ENCODE data around the gene GALNT3.

GALNT3 gene

GRCh38 chr2:165827921-165828276 lies 33.9 kb upstream of the GALNT3 start (continued):
- TF ChIP-seq KLF9 (tag by site-specific recombination; IDR thresholded peaks at IDR 0.05; ENCODE audit: low read depth) (no peak), ZIC2 (tag by site-specific recombination; IDR thresholded peaks at IDR 0.05) (no peak), ZBTB17 (tag by site-specific recombination; IDR thresholded peaks at IDR 0.05) (no peak), KLF10 (tag by site-specific recombination; IDR thresholded peaks at IDR 0.05) (no peak), ZNF610 (tag by site-specific recombination; IDR thresholded peaks at IDR 0.05; ENCODE audit: borderline replicate concordance) (no peak), ZNF654 (tag by site-specific recombination; IDR thresholded peaks at IDR 0.05; ENCODE audit: low read depth) (no peak), ZNF391 (tag by site-specific recombination; IDR thresholded peaks at IDR 0.05; ENCODE audit: borderline replicate concordance, low read depth) (no peak), SP3 (tag by site-specific recombination; IDR thresholded peaks at IDR 0.05) (no peak), ZNF560 (tag by site-specific recombination; IDR thresholded peaks at IDR 0.05; ENCODE audit: borderline replicate concordance) (no peak), ZNF473 (tag by site-specific recombination; IDR thresholded peaks at IDR 0.05) (no peak), KLF16 (tag by site-specific recombination; IDR thresholded peaks at IDR 0.05) (no peak)

- Histone ChIP-seq H3K36me3 (ENCODE audit: control insufficient read depth in 2 of 2, insufficient read depth in 1 of 2, low read length in 2 of 2) (no peaks in the 10 kb centered on the region), H3K4me3 (ENCODE audit: low read depth, low read length) (no peak overlapping the region), H3K27ac (ENCODE audit: extremely low read depth, low read depth, low read length) (no peak overlapping the region), H3K4me1 (ENCODE audit: control insufficient read depth, insufficient read depth, low read length) (peaks cover 32% of the 10 kb centered on the region), H3K9me3 (ENCODE audit: control insufficient read depth, insufficient read depth, low read depth, low read length) (no peaks in the 10 kb centered on the region)
- POLR2A ChIA-PET, result no interaction called here
- CTCF ChIA-PET, result no interaction called here
- TF ChIP-seq ZBTB10 (tag by site-specific recombination; IDR thresholded peaks at IDR 0.05) (no peak), ZNF362 (tag by site-specific recombination; IDR thresholded peaks at IDR 0.05) (no peak), ZXDB (tag by site-specific recombination; IDR thresholded peaks at IDR 0.05) (no peak), FEZF1 (tag by site-specific recombination; IDR thresholded peaks at IDR 0.05) (0 out of 2 replicates have a peak, but pooled peaks have one; percentile 30), ZNF239 (tag by site-specific recombination; IDR thresholded peaks at IDR 0.05) (no peak), ZNF335 (tag by site-specific recombination; conservative IDR thresholded peaks at IDR 0.05) (peak; percentile 27; the same call in 1 of the 2 replicates), HOXA7 (CRISPR knock-in tag; IDR thresholded peaks at IDR 0.05; ENCODE audit: borderline replicate concordance) (no peak), ZNF274 (IDR thresholded peaks at IDR 0.05; ENCODE audit: low read length) (no peak), ZNF274 (tag by site-specific recombination; IDR thresholded peaks at IDR 0.05; ENCODE audit: borderline replicate concordance) (no peak), PRDM2 (tag by site-specific recombination; IDR thresholded peaks at IDR 0.05; ENCODE audit: borderline replicate concordance) (no peak), ZNF132 (tag by site-specific recombination; IDR thresholded peaks at IDR 0.05; ENCODE audit: borderline replicate concordance) (no peak), ZNF202 (tag by site-specific recombination; IDR thresholded peaks at IDR 0.05; ENCODE audit: borderline replicate concordance) (no peak), PATZ1 (tag by site-specific recombination; IDR thresholded peaks at IDR 0.05) (no peak), ZNF549 (tag by site-specific recombination; IDR thresholded peaks at IDR 0.05) (no peak)
These were observed 33.2 kb upstream of the GALNT3 start for GRCh38 chr2:165827016-165827920.
